SKM-1 treated with dmso at 0.1 percent for 144 hours (cell line): ENCODE results near the gene CDHR3.
A peak's percentile ranks its signal among the peaks of the same experiment; 100 is the strongest.

Experiments
- DNase-seq: peaks from one replicate; lab custom pipeline; 2025; ENCODE audit not compliant: unreplicated experiment; lab: John Stamatoyannopoulos, UW

CDHR3 gene

DNA sequence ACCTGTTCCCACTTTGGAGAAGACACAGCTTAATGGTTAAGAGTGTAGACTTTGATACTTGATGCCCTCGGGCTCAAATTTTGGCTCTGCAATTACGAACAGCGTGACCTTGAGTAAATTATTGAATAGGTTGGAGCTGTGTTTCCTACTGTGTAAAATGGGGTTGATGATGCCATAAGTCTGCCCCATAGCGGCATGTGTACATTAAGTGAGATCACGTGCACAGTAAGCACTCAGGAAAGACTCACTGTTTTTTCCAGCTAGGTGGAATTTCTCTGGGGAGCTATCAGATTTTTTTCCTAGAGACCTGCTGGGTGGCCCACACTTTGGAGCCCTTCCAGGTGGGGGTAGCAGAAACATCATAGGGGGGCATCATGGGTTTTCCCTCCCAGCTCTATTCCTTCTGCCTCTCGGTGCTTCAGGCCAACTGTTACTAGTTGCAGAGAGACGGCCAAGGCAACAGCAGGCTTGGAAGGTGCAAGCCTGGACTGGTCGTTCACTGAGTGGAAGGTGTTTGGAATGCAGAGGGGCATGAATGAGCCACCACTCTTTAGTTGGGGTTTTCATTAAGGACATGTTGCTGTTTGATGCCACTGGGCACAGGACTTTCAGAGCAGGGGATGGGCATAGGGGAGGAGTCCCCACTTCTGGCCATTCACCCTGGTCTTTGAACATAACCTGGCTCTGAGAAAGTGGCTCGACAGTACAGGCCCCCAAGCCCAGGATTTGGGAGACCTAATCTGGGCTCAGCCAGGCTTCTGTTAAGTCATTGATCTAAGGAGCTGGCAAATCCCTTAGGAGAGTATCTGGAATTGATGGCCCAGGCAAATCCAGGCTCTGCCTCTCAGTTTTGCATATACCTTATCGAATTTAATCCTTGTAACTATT, 85.0 kb downstream of the CDHR3 start:
- DNase-seq = no peak

DNA sequence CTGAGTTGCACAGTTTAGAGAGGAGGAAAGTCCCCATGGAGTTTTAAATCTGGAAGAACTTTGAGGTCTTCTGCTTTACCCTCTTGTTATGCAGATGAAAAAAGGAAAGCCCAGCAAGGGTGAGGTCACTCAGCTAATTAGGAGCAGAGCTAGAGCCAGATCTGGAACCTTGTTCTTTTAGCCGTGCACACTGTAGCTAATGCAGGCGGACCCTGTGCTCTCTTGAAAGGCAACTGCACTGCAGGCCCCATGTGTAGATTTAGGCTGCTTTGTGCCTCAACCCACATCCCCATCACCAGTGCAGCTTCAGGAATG, 85.6 kb downstream of the CDHR3 start:
- no peak for DNase-seq

DNA sequence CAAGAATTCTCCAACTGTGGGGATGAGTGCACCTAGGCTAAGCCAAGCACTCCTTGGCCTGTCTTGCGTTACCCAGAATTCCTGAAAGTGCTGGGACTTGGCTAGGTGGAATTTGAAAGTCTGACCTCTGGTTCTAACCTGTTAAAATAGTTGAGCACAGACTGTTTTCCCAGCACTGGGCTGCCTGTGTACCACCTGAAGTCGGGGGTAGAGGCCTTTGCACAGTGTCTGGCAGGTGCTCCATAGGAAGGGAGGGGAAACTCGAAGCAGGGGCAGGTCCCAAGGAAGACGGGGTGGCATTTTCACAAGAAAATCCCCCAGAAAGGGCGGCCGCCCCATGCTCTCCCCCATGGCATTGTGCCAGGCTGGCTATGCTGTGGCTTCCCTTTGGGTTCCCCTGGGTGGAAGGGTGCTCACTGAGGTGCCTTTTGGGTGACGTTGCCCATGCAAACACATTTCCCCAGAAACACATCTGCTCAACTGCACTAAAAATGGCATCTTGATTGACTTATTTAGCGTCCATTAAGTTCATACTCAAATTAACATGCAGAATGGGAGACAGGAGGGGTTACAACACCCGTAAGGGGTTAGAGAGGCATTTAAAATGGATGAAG, 86.2 kb downstream of the CDHR3 start:
- DNase-seq = no peak

DNA sequence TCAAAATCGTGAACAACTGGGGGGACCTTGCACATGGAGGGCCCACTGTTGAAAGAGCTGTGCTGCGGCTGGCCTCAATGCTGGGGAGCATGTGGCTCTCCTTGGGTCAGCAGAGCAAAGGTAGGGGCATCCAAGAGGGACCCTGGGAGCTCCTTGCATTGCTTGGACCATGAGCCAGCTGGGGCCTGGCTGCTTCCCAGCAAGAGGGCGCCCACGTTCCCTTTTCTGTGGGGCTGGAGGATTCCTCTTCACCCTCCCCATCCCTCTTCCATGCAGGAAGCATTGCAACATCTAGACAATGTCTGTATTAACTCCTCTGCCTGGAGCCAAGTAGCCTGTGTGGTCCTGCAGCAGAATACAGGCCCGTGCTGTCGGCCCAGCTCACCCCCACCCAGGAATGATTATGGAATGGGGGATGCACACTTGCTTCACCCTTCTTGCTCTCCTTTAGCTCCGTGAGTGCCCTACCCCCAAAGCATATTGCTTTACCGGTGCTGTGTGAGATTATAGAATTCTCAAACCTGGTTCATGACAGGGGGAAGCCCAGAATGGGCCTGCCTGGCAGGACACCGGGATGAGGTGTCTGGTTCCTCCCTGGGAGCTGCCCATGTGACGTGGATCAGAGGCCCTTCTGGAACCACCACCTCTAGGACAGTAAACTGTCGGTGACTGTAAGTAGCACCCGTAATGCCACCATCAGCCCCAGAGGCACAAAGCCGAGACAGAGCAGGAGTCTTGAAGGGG, 87.1 kb downstream of the CDHR3 start:
- no peak for DNase-seq

DNA sequence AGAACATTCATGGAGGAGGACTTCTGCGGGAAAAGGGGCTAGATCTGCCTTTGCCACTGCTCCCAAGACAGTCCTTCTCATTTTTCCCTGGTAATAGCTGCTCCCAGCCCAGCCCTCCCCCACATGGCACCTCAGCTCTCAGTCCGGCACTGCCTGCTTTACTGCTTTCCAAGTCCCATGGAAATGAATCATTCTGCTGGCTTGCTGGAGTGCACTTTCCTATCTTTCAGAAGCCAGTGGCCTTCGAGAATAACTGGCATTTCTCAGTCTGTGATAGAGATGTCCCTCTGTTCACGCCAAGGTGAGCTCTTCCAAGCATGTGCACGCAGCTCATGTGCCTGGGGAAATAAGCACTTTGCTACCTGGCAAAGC, 87.7 kb downstream of the CDHR3 start:
- DNase-seq = no peak

DNA sequence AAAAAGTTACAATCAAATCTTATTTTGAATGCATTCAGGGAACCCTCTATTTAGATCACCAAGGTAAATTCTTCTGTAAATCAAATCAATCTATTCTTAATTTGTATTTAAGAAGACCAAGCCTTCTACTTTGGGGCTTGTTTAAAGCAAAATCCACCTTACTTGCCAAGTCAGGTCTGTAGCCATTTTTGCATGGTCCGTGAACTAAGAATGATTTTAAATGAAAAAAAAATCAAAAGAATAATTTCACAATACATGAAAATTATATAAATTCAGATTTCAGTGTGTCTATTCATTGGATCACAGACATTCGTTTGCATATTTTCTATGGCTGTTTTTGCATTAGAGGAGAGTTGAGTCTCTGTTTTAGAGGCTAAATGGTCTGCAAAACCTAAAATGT, 89.6 kb downstream of the CDHR3 start:
- DNase-seq = no peak

DNA sequence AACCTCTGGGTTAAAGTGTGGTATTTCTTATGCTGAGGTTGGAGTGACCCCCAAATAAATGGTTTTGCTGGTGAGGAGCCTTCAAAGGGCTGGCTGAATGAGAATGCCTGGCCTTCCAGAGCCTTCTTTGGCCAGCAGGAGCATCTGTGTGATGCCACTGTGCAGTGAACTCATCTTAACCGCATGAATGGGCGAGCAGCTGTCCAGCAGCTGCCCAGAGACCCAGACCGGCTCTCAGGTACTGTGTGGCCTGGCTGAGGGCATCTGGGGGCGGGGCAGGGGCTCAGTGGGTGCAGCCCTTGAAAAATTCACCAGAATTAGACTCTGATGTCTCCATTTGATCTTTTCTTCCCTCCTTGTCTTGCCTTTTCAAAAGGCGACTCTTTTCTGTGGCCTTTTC, 90.0 kb downstream of the CDHR3 start:
- DNase-seq = no peak

DNA sequence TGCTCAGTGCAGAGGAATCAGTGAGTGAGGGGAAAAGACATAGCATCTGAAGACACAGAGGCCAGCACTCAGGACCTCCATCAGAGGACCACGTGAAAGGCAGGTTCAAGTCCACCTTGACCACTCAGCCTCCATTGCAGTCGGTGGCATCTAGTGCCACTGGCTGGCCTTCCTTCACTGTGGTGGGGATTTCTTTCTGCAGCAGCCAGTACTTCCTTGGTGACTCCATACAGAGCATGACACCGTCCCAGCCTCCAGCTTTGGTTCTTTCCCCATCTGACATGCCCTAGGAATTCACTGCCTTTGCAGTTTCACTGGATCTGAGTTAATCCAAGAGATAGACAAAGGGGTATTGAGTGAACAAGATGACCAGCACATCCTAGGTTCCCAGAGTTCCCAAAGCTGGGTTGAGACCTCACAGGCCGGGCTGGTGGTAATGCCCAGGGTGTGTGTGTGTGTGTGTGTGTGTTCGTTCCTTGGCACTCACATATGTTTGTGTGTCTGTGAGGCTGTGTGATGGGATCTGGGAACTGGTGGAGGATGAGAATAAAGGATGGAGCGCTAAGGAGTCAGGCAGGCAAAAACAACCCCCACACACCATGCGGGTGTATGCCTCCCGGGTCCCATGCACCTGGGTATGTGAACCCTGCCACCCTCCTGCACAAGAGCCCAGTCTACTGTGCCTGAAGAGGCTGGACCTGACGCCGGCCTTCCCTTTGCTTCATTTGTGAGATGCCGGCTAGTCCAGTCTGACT, 91.3 kb downstream of the CDHR3 start:
- no peak for DNase-seq

DNA sequence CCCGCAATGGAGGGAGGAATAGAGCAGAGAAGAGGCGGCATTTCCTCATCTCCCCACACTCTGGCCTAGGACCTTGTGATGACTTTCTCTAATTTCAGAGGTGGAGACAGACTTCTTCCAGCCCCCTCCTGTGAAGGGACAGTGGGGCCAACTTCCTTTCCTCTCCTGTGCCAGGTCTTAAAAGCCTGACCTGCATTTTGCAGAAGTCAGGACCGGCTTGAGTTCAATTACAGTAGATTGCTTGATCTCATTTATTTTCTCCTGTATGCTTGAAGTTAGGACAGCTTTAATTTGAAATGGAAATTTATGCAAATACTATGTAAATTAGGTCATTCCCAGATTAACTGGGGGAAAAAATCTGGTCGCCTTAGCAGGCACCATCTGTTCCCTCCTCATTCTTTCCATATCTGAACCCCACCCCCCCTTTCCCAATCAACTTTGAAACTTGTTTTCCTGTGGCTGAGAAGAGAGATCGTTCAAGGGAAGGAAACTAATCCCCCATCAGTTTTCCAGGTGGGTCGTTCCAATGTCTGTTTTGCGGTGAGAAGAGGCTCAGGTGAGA, 92.0 kb downstream of the CDHR3 start:
- no peak for DNase-seq

DNA sequence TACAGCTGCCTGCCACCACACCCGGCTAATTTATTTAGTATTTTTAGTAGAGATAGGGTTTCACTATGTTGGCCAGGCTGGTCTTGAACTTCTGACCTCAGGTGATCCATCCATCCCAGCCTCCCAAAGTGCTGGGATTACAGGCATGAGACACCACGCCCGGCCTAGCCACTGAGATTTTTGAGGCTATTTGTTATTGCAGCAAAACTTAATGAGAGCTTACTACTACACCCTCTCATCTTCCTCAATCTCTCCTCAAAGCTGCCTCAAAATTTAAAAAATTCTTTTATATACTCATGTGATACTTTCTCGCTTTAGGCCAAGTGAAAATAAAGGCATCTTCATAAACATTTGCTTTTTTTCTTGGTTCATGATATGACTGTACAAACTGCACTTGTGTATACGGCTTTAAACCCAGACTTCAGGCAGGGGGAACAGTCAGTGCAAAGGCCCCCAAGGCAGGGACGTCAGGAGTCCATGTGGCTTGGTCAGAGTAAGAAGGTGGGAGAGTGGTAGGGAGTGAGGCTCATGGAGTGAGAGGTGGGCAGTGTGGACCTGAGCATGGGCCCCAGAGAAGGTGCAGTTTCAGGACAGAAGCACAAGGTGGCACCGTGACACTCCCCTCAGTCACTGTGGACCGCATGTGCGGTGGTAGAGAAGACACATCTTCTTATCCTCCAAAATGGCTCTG, 93.6 kb downstream of the CDHR3 start:
- peak; percentile 66 for DNase-seq

DNA sequence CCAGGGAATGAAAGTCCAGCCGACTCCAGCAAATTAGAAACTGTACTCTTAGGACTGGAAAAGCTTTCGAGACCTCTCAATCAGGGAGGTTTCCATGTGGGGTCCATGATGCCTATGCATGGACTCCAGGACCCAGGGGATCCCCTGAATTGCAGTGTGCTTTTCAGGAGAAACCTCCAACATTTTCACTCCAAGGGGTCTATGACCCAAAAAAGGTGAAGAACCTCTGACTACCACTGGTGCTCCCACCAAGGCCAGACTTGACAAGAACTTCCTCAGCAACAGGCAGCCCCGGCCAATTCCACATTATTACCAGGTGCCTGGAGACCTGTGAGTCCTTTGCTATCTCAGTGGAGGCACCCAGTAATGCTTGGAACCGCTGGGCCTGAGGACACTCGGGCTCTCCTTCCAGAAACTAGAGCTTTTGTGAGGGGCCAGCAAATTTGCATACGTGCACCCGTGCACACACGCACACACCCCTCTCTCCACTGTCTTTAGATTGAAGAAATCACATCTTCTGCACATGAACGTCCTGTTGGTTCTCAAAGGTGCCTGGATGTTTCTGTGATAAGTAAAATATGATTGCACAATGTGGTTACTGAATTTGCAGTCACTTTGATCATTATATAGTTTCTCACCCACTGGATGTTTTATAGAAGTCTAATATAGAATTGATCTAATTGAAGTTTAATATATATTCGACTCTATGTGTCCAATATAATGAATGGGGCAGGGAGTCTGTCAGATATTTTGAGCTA, 94.3 kb downstream of the CDHR3 start:
- DNase-seq = no peak

DNA sequence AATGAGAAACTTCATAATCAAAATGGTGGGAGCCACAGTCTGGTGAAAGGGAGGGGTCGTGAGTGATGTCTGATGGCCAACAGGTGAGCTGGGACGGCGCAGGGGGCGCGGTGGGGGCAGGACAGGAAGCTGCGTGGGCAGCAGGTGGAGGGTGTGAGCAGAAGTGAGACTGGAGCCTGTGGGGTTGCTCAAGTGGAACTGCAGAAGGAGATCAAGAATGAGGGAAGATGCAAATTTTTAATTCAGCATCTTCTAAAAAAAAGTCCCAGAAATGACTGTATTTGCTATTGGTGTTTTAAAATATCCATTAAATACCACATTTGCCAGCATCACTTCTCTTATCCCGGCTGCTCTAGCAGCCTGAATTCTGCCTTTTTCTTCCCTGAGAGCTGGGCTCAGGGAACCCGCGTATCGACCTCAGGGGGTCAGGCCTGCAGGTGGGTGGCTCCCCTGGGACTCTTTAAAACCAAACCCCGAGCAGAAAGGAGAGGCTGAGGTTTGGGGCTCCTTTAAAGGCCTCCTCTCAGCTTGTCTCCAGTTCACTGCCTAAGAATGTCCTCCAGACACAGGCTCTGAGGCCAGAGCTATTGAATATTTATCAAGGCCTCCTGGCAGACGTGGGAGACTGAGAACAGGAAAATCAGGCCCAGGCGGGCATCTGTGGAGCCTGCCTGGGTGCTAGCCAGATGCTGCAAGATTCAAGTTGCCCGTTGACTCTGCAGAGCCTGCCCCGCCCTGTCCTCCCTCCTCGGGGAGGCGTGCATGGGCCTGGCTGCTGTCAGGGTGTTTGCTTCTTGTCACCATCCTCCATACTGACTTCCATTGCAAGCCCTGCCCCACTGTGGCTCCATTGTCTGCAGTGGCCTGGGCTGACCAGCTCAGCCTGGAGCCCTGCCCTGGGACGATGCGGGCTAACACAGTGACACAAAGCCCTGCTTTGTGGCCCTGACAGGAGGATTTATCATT, 95.2 kb downstream of the CDHR3 start:
- no peak for DNase-seq

DNA sequence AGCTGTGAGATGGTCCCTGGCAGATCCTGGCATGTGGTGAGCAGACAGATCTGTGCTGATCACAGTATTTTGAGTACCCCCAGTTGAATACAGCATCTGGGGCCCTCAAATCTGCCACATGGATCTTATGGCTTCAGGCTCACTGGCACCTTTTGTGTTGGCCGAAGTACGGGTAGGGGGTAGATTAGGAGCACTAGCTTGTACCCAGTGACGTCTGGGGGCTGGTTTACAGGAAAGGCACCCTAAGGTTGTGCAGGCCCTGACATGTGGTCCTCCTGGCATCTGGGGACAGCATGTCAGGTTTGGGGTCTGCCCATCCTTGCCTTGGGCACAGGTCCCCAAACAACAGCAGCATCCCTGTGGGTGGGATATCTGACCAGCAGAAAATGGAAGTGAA, 95.9 kb downstream of the CDHR3 start:
- no peak for DNase-seq

DNA sequence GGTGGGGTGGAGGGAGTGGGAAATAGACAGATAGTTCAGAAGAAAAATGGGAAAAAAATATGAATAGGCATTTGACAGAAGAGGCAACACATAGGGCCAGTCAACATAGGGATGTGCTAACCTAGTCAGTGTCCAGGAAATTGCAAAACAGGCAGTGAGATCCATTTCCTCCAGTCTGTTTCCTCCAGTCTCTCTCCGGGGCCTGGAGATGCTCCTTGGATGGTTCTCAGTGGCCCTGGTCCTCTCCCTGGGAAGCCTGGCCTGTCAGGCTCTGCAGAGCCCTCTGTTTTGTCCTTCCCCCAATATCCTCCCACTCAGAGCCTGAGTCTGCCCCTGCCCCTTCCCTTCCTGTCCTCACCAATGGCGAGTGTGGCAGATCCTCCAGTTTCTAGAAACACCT, 96.5 kb downstream of the CDHR3 start:
- DNase-seq = peak; percentile 70

DNA sequence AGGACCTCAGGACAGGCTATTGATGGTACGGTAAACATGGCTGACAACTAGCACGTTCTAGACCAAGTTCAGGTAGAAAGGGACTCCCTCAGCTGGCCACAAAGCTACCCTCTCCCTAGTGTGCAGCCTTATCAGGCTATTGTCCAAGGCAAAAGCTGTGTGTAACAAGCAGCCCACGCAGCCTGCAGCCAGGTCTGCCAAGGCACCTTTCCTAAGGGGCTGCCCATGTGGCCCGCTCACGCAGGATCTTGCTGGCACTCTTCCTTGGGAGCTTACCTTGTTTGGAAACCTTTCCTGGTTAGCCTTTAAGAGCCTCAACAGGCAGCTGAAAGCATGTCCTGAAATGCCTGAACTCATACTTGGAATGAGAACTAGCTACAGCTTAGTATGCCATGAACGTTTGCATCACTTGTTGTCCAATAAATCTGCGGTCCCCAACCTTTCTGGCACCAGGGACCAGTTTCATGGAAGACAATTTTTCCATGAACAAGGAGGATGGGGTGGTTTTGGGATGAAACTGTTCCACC, 97.4 kb downstream of the CDHR3 start:
- DNase-seq = no peak

DNA sequence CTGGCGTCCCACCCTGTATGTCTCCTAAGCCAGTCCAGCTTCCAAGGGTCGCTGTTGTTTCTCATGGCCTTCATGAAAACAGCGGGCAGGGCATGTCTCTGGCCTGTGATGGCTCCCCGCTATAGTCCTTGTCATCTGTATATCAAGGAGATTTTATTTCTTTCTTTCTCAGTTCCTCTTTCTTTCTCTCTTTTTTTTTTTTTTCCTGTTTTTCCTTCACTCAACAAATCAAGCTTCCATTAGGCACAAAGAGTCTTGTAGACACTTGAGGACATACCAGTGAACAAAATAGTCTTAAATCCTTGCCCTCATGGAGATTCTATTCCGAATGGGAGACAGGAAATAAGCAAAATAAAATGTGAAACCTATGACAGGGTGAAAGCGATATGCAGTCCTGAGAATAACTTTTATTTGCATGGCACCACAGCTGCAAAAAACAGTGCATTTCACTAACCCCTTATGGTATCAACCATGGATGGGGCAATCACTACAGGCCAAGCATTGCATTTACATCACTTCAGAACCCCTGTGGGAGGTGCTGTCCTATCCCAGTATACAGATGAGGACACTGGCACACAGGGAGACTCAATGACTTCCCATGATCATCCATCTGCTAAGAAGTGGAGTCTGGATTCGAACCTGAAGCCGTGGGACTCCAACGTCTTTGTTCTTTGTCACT, 98.4 kb downstream of the CDHR3 start:
- no peak for DNase-seq

DNA sequence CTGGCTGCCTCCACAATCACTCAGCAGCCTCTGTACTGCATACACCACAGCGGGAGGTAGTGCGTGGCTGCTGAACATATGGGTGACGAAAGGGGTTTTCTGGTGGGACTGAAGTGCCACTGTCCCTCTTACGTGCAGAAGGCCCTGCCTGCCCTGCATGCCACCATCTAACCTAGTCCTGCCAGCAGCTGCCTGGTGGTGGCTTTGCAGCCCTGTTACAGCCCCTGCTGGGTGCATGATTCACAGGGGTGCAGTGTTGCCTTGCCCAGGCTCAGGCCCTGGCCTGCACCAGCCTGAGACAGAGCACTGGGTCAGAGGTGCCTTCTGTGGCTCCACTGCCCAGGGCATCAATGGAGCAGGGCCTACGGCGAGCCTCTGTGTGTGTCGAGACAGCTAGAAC, 98.9 kb downstream of the CDHR3 start:
- DNase-seq = no peak

DNA sequence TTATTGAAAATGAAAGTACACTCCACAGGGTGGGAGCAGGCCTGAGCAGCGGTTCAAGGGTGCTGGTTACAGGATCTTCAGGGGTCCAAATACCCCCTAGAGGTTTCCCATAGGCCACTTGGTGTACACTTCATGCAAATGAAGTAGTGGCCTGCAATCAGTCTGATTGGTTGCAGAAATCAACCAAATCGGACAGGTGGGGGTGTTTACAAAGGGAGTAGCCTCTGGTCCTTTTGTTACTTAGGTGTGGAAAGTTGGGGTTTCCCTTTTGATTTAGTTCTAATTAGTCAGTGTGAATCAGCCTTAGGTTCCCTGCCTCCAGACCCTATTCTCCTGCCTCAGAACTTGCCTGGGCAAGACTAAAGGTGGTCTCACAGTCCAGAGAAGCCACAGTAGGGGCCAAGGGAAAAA, 99.5 kb downstream of the CDHR3 start:
- DNase-seq = no peak
